HEK293 (cell line): ENCODE data around the gene RNASEH2B.

Source experiments
- CTCF ChIA-PET: fragments of 350-600 bp; formaldehyde crosslinking; extraction: SDS; loops from one replicate; lab custom pipeline; 2021; ENCODE audit warnings: antibody characterized with exemption; lab: Yijun Ruan, JAX
- POLR2A ChIA-PET: fragments of 300-600 bp; formaldehyde crosslinking; extraction: SDS; loops from one replicate; lab custom pipeline; 2020; ENCODE audit warnings: antibody characterized with exemption, inconsistent platforms; lab: Yijun Ruan, JAX
- H3K27ac ChIP-seq: fragments of 200-500 bp; sonication (Bioruptor generic); 2 replicates; pipeline ENCODE4 v1.5.1; 2014; ENCODE audit warnings: low read depth, low read length, control low read depth, inconsistent platforms; ENCODE audit errors: extremely low read depth
- H3K36me3 ChIP-seq, 2 experiments: fragments of 200-500 bp in 1 of 2; sonication (Bioruptor generic) in 1 of 2; 1 replicate in 1 of 2; 2 replicates in 1 of 2; pipeline ENCODE4 v1.5.1; 2014 to 2017; ENCODE audit warnings: inconsistent platforms in 2 of 2, low read length in 2 of 2; ENCODE audit not compliant: control insufficient read depth in 2 of 2, insufficient read depth in 1 of 2
- H3K4me1 ChIP-seq: fragments of 200-500 bp; sonication (Bioruptor generic); 2 replicates; pipeline ENCODE4 v1.5.1; 2014; ENCODE audit warnings: mild to moderate bottlenecking, low read length, inconsistent platforms; ENCODE audit not compliant: control insufficient read depth, insufficient read depth
- H3K4me3 ChIP-seq: 2 replicates; pipeline ENCODE4 v1.5.1; 2011; ENCODE audit warnings: low read depth, mild to moderate bottlenecking, control low read depth, low read length, moderate library complexity
- H3K9me3 ChIP-seq: fragments of 200-500 bp; sonication (Bioruptor generic); 2 replicates; pipeline ENCODE4 v1.5.1; 2014; ENCODE audit warnings: low read depth, low read length, inconsistent platforms; ENCODE audit not compliant: control insufficient read depth, insufficient read depth
- ELK4 ChIP-seq: IDR thresholded peaks from 2 replicates; pipeline ENCODE4 v1.6.1; 2011; ENCODE audit warnings: mild to moderate bottlenecking, low read depth, low read length, borderline replicate concordance
- HOXD13 ChIP-seq: sonication (generic); formaldehyde crosslinking; IDR thresholded peaks from 2 replicates; pipeline ENCODE4 v1.8.0; 2022; ENCODE audit warnings: missing genetic modification reagents, borderline replicate concordance
- KLF7 ChIP-seq: fragments of 450-650 bp; formaldehyde crosslinking; IDR thresholded peaks from 2 replicates; pipeline ENCODE4 v1.5.1; 2016; ENCODE audit warnings: missing biosample characterization, missing genetic modification characterization, borderline replicate concordance
- KLF9 ChIP-seq: fragments of 450-650 bp; formaldehyde crosslinking; IDR thresholded peaks from 2 replicates; pipeline ENCODE4 v1.5.1; 2016; ENCODE audit warnings: missing biosample characterization, missing genetic modification characterization, low read depth
- PRDM2 ChIP-seq: fragments of 450-650 bp; formaldehyde crosslinking; IDR thresholded peaks from 2 replicates; pipeline ENCODE4 v1.5.1; 2016; ENCODE audit warnings: missing biosample characterization, missing genetic modification characterization, borderline replicate concordance
- RBAK ChIP-seq: fragments of 450-650 bp; formaldehyde crosslinking; IDR thresholded peaks from 2 replicates; pipeline ENCODE4 v1.5.1; 2016; ENCODE audit warnings: missing biosample characterization, missing genetic modification characterization
- SP3 ChIP-seq: fragments of 450-650 bp; formaldehyde crosslinking; IDR thresholded peaks from 2 replicates; pipeline ENCODE4 v1.5.1; 2016; ENCODE audit warnings: missing biosample characterization, missing genetic modification characterization
- ZBTB17 ChIP-seq: fragments of 450-650 bp; formaldehyde crosslinking; IDR thresholded peaks from 2 replicates; pipeline ENCODE4 v1.5.1; 2016; ENCODE audit warnings: missing biosample characterization, missing genetic modification characterization
- ZBTB48 ChIP-seq: fragments of 450-650 bp; formaldehyde crosslinking; IDR thresholded peaks from 2 replicates; pipeline ENCODE4 v1.5.1; 2016; ENCODE audit warnings: missing biosample characterization, missing genetic modification characterization
- ZNF16 ChIP-seq: fragments of 450-650 bp; formaldehyde crosslinking; IDR thresholded peaks from 2 replicates; pipeline ENCODE4 v1.5.1; 2016; ENCODE audit warnings: low read depth, missing biosample characterization, missing genetic modification characterization
- ZNF2 ChIP-seq: fragments of 450-650 bp; formaldehyde crosslinking; IDR thresholded peaks from 2 replicates; pipeline ENCODE4 v1.5.1; 2016; ENCODE audit warnings: missing biosample characterization, missing genetic modification characterization
- ZNF202 ChIP-seq: fragments of 450-650 bp; formaldehyde crosslinking; IDR thresholded peaks from 2 replicates; pipeline ENCODE4 v1.5.1; 2016; ENCODE audit warnings: missing biosample characterization, missing genetic modification characterization, borderline replicate concordance
- ZNF274 ChIP-seq, 2 experiments: fragments of 200-500 bp in 1 of 2; fragments of 450-650 bp in 1 of 2; sonication (Bioruptor generic) in 1 of 2; formaldehyde crosslinking in 1 of 2; IDR thresholded peaks; 2 replicates each; pipeline versions ENCODE4 v1.5.1 to v1.6.1; 2014 to 2016; ENCODE audit warnings: borderline replicate concordance in 1 of 2, inconsistent platforms in 1 of 2, low read length in 1 of 2, missing biosample characterization in 1 of 2, missing genetic modification characterization in 1 of 2
- ZNF404 ChIP-seq: fragments of 450-650 bp; formaldehyde crosslinking; IDR thresholded peaks from 2 replicates; pipeline ENCODE4 v1.5.1; 2017; ENCODE audit warnings: missing biosample characterization, missing genetic modification characterization
- ZNF549 ChIP-seq: fragments of 450-650 bp; IDR thresholded peaks from 2 replicates; pipeline ENCODE4 v1.5.1; 2018; ENCODE audit warnings: missing biosample characterization, missing genetic modification characterization, mild to moderate bottlenecking, inconsistent platforms, moderate library complexity
- ZNF571 ChIP-seq: fragments of 450-650 bp; formaldehyde crosslinking; IDR thresholded peaks from 2 replicates; pipeline ENCODE4 v1.5.0; 2017; ENCODE audit warnings: missing biosample characterization, missing genetic modification characterization
- TF ChIP-seq, protein P1 (sequence below): sonication (generic); formaldehyde crosslinking; IDR thresholded peaks from 2 replicates; pipeline ENCODE4 v1.8.1; 2022; ENCODE audit warnings: mild to moderate bottlenecking, moderate library complexity, missing genetic modification reagents
- TF ChIP-seq, protein P2 (sequence below): fragments of 450-650 bp; IDR thresholded peaks from 2 replicates; pipeline ENCODE4 v1.5.1; 2018; ENCODE audit warnings: missing biosample characterization, mild to moderate bottlenecking, missing genetic modification characterization
- TF ChIP-seq, protein P3 (sequence below): fragments of 450-650 bp; formaldehyde crosslinking; IDR thresholded peaks from 2 replicates; pipeline ENCODE4 v1.5.1; 2016; ENCODE audit warnings: missing biosample characterization, missing genetic modification characterization

RNASEH2B gene

GRCh38 chr13:50934735-50935435, 25.3 kb downstream of the RNASEH2B start:
- Histone ChIP-seq H3K4me1 (no peaks in the 10 kb centered on the region), H3K9me3 (no peaks in the 10 kb centered on the region), H3K4me3 (no peak overlapping the region), H3K27ac (no peak overlapping the region), H3K36me3 (peaks cover 14 to 63% of the 10 kb centered on the region in 2 experiments; a peak in 2 of 3 replicates)
- TF ChIP-seq ZNF2 (tag by site-specific recombination): no peak
- TF ChIP-seq ZNF202 (tag by site-specific recombination): no peak
- no peak for TF ChIP-seq ZBTB17 (tag by site-specific recombination)
- TF ChIP-seq ZNF16: no peak
- no peak for TF ChIP-seq KLF9 (tag by site-specific recombination)
- no peak for TF ChIP-seq RBAK (tag by site-specific recombination)
- TF ChIP-seq, protein P1, sequence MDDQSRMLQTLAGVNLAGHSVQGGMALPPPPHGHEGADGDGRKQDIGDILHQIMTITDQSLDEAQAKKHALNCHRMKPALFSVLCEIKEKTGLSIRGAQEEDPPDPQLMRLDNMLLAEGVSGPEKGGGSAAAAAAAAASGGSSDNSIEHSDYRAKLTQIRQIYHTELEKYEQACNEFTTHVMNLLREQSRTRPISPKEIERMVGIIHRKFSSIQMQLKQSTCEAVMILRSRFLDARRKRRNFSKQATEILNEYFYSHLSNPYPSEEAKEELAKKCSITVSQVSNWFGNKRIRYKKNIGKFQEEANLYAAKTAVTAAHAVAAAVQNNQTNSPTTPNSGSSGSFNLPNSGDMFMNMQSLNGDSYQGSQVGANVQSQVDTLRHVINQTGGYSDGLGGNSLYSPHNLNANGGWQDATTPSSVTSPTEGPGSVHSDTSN (CRISPR knock-in tag): no peak
- no peak for TF ChIP-seq ELK4
- TF ChIP-seq KLF7: no peak
- TF ChIP-seq, protein P2, sequence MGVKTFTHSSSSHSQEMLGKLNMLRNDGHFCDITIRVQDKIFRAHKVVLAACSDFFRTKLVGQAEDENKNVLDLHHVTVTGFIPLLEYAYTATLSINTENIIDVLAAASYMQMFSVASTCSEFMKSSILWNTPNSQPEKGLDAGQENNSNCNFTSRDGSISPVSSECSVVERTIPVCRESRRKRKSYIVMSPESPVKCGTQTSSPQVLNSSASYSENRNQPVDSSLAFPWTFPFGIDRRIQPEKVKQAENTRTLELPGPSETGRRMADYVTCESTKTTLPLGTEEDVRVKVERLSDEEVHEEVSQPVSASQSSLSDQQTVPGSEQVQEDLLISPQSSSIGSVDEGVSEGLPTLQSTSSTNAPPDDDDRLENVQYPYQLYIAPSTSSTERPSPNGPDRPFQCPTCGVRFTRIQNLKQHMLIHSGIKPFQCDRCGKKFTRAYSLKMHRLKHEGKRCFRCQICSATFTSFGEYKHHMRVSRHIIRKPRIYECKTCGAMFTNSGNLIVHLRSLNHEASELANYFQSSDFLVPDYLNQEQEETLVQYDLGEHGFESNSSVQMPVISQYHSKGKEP (tag by site-specific recombination): no peak
- no peak for TF ChIP-seq ZNF274 (IDR thresholded peaks at IDR 0.05; ENCODE audit: low read length)
- no peak for TF ChIP-seq ZNF274 (tag by site-specific recombination; IDR thresholded peaks at IDR 0.05; ENCODE audit: borderline replicate concordance)
- TF ChIP-seq, protein P3, sequence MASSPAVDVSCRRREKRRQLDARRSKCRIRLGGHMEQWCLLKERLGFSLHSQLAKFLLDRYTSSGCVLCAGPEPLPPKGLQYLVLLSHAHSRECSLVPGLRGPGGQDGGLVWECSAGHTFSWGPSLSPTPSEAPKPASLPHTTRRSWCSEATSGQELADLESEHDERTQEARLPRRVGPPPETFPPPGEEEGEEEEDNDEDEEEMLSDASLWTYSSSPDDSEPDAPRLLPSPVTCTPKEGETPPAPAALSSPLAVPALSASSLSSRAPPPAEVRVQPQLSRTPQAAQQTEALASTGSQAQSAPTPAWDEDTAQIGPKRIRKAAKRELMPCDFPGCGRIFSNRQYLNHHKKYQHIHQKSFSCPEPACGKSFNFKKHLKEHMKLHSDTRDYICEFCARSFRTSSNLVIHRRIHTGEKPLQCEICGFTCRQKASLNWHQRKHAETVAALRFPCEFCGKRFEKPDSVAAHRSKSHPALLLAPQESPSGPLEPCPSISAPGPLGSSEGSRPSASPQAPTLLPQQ (tag by site-specific recombination): no peak
- TF ChIP-seq PRDM2 (tag by site-specific recombination): no peak
- no peak for TF ChIP-seq ZNF404
- no peak for TF ChIP-seq HOXD13
- no peak for TF ChIP-seq ZNF549 (tag by site-specific recombination)
- no peak for TF ChIP-seq ZNF571 (tag by site-specific recombination)
- no peak for TF ChIP-seq SP3 (tag by site-specific recombination)
- no peak for TF ChIP-seq ZBTB48
- TF ChIP-seq, all 188 proteins: peak for 0
- CTCF ChIA-PET: interaction anchor here (0.5 kb wide), 1 partner anchor 110 kb away, joined by 3 read pairs; no protein-coding TSS in a partner anchor
- POLR2A ChIA-PET: no interaction called here
